ENCODE results near the gene STRN3. TPM values are rescaled to one million over a fixed set of nuclear protein-coding genes. Genes with fewer than 3 reads are reported as not detected.
"Not testable (repeated sequence)": the region's sequence is repeated elsewhere in the genome, so short reads cannot be mapped to it uniquely, and the experiment has no call there.

The STRN3 gene
- total and polyA plus RNA-seq, 8 donors = 7.3 to 21.5 (median 11.6) TPM

DNA sequence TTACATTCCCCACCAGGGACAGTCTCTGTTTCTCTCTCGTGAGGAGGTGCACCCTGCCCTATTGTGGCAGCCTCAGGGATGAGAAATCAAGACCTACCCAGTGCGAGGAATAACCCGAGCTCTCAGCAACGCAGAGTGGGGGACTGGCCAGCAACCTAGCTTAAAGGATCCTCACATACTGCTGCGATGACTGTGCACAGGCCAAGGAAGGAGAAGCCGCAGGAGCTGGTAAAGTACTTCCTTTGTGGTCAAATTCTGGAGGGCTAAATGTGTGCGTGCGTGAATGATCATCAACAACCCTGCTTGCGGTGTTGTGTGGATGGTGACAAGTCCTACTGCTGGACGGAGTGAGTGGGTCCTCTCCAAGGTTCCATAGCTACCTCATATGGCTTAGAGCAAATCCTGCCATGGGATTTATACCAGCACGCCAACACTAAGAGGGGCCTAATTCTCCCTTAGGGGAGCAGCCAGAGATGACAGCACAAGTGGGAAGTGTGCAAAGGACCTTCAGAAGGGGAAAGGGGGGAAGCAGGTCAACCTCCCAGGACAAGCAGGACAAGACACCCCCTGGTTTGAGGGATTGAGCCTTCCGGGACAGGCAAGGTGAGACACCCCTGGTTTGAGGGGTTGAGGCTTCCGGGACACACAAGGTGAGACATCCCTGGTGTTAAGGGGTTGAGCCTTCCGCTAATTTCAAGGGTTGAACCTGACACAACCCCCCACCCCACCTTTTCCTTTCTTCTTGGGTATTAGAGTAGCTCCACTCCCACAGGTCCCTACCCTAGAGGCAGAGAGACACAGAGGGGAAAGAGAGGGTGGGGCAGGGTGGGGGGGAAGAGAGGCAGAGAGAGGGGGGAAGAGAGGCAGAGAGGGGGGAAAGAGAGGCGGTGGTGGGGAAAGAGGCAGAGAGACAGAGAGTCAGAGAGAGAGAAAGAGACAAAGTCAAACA is 59.5 kb downstream of the STRN3 start:
- FAIRE-seq = no peak
- no peak for ATAC-seq
- TF ChIP-seq CTCF (IDR thresholded peaks at IDR 0.05) = no peak
- Histone ChIP-seq H3K27ac (no peak overlapping the region), H3K9me3 (no peaks in the 10 kb centered on the region), H3K27me3 (no peaks in the 10 kb centered on the region), H3K4me3 (no peak overlapping the region), H3K36me3 (no peaks in the 10 kb centered on the region), H3K4me1 (no peaks in the 10 kb centered on the region)
- no peak for DNase-seq
- WGBS, 2 donors = 98 to 99% methylated on average over 15 of the region's 15 CpGs
- intact Hi-C loops (cut with DNase I) = no loop called here

GRCh38 chr14:30965861-30966260 is 60.3 kb downstream of the STRN3 start:
- intact Hi-C loops (cut with DNase I); H3K27ac ChIP-seq; H3K36me3 ChIP-seq; H3K4me3 ChIP-seq; H3K27me3 ChIP-seq; H3K9me3 ChIP-seq; ATAC-seq; FAIRE-seq; H3K4me1 ChIP-seq; DNase-seq: not testable (repeated sequence)
- 96% methylated on average over 8 of the region's 8 CpGs for WGBS, 2 donors

DNA sequence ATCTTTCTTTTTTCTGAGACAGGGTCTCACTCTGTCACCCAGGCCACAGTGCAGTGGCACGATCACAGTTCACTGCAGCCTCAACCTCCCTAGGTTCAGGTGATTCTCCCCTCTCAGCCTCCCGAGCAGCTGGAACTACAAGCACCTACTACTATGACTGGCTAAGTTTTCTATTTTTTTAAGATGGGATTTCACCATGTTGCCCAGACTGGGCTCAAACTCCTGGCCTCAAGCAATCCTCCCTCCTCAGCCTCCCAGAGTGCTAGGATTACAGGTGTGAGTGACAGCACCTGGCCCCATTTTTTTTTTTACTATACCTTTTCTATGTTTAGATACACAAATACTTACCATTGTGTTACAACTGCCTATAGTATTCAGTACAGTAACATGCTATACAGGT is 63.6 kb downstream of the STRN3 start:
- H3K4me3 ChIP-seq; H3K9me3 ChIP-seq; DNase-seq; ATAC-seq; intact Hi-C loops (cut with DNase I); FAIRE-seq; H3K27me3 ChIP-seq; H3K36me3 ChIP-seq; H3K27ac ChIP-seq: not testable (repeated sequence)
- WGBS, 2 donors = 98% methylated on average over 2 of the region's 2 CpGs
- H3K4me1 ChIP-seq = peaks cover 0 to 11% (median 9%) of the 10 kb centered on the region in 3 donors

- H3K4me3 ChIP-seq = no peak overlapping the region
- no peak overlapping the region for H3K27ac ChIP-seq
- 92 to 93% methylated on average over 5 of the region's 5 CpGs for WGBS, 2 donors
- H3K4me1 ChIP-seq = peaks cover 0 to 12% (median 9%) of the 10 kb centered on the region in 3 donors
- no peaks in the 10 kb centered on the region for H3K27me3 ChIP-seq
- TF ChIP-seq CTCF (IDR thresholded peaks at IDR 0.05) = no peak
- no peaks in the 10 kb centered on the region for H3K9me3 ChIP-seq
- intact Hi-C loops (cut with DNase I) = no loop called here
- no peak for FAIRE-seq
- DNase-seq = no peak
- no peak for ATAC-seq
- no peaks in the 10 kb centered on the region for H3K36me3 ChIP-seq
Measured at GRCh38 chr14:30961330-30961729, 64.8 kb downstream of the STRN3 start.

DNA sequence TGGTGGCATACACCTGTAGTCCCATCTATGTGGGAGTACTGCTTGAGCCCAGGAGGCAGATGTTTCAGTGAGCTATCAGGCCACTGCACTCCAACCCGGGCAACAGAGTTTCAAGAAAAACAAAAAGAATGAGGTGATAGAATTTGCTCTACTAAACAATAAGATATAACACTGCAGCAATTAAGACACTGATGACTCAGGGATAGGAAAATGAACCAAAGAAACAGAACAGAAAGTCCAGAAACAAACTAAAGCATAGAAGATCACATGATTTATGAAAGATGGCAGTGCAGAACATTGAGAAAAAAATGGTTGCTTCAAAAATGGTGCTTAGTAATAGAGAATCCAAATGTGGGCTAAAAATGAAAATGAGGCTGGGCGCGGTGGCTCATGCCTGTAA is 66.0 kb downstream of the STRN3 start:
- H3K27ac ChIP-seq = no peak overlapping the region
- H3K9me3 ChIP-seq = no peaks in the 10 kb centered on the region
- FAIRE-seq = no peak
- H3K27me3 ChIP-seq = no peaks in the 10 kb centered on the region
- intact Hi-C loops (cut with DNase I) = no loop called here
- H3K36me3 ChIP-seq = no peaks in the 10 kb centered on the region
- TF ChIP-seq CTCF (IDR thresholded peaks at IDR 0.05) = no peak
- no peak for ATAC-seq
- peaks cover 0 to 12% (median 9%) of the 10 kb centered on the region in 3 donors for H3K4me1 ChIP-seq
- no peak overlapping the region for H3K4me3 ChIP-seq
- DNase-seq = no peak
- 98% methylated on average over 3 of the region's 3 CpGs for WGBS, 2 donors

All from pancreas (tissue), 10 donors.